Pons (tissue), 1 donor: ENCODE data around the gene LIN7C.
"Not testable (repeated sequence)": the region's sequence is repeated elsewhere in the genome, so short reads cannot be mapped to it uniquely, and the experiment has no call there.

Experiments used
- DNase-seq: peaks from one replicate; pipeline ENCODE4 v3.0.0-alpha.2; 2016; ENCODE audit warnings: low spot score

LIN7C gene, protein sequence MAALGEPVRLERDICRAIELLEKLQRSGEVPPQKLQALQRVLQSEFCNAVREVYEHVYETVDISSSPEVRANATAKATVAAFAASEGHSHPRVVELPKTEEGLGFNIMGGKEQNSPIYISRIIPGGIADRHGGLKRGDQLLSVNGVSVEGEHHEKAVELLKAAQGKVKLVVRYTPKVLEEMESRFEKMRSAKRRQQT

GRCh38 chr11:27506200-27507182, at the start of gene LIN7C:
Gene LIN7C, minus strand, starts transcription at chr11:27506769. Its CDS starts 17 bp downstream, at chr11:27506752.
- DNase-seq = peak; percentile 95

GRCh38 chr11:27555264-27555663, 48.7 kb upstream of the LIN7C start:
- no peak for DNase-seq

DNA sequence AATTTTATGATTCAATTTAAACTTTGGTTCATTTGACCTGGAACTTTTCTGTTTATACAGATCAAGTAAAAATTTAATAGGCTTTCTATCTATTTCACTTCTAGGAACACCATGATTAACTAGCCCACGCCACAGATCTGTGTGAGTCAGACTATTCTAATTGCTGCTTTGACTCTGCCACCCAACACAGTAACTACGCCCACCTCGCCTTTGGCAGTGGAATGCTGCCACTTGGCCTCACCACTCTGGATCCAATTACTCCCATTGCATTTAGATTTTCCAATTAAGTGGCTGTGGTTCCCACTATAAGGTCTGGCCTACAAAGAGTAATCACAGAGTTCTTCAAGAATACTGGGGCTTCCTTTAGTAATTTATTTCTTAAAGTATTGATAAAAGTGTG, 46.6 kb upstream of the LIN7C start:
- DNase-seq = no peak

DNA sequence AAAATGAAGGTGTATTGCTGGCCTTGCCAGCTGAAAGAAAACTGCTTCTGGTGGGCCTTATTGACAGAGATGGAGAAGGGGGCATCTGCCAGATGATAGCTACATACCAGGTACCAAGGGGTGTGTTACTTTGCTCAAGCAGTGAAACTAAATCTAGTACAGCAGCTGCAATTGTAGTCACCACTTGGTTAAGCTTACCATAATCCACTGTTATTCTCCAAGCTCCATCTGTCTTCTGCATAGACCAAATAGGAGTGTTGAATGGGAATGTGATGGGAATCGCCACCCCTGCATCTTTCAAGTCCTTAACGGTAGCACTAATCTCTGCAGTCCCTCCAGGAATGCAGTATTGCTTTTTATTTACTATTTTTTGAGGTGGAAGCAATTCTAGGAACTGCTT, 45.8 kb upstream of the LIN7C start:
- no peak for DNase-seq

DNA sequence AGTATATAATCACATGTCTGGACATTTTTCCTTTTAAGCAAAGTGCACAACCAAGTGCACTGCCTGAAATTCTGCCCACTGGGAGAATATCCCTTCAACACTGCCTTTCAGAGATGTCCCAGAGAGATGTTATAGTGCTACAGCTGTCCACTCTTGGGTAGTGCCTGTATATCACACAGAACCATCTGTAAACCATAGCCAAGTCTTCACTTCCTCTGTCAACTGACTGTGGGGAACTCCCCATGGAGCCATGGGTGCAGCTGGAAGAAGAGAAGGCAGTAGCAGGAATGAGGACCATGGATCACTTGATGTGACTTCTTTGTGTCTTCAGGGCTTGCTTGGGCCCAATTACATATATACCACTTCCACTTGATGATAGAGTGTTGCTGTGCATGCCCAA, 44.6 kb upstream of the LIN7C start:
- no peak for DNase-seq

DNA sequence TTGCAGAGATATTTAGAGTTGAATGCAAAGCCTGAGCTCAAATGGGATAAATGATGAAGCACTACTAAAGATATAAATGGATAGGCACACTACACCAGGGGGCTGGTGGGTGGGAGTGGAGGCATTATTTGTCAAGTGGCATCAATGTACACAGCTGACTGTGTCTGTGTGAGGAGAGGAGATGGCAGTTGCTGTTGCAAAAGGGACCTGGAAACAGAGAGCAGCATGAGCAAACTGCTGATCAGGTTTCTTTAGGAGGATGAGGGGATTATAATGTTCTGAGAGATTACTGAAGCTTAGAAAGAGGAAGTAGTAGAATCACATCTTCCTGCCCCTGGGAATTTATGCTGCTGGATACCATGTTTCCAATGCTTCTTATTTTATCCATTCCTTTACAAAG, 39.4 kb upstream of the LIN7C start:
- no peak for DNase-seq

DNA sequence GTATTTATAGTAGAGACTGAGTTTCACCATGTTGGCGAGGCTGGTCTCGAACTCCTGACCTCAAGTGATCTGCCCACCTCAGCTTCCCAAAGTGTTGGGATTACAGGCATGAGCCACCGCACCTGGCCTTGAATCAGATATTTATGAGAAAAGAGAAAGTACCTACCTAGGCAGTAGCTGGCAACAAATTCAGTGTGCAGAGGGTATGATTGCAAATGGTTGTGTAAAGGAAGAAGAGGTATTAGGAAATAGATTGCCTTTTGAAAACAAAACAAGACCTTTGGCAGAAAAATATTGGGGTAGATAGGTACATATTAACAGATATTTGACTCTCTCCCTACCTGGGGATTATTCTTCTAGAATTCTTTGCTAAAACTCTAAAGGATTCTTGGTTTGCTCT, 38.5 kb upstream of the LIN7C start:
- DNase-seq = no peak

- no peak for DNase-seq
These were observed 35.2 kb upstream of the LIN7C start for GRCh38 chr11:27541790-27542189.

GRCh38 chr11:27540051-27540450, 33.5 kb upstream of the LIN7C start:
- no peak for DNase-seq

DNA sequence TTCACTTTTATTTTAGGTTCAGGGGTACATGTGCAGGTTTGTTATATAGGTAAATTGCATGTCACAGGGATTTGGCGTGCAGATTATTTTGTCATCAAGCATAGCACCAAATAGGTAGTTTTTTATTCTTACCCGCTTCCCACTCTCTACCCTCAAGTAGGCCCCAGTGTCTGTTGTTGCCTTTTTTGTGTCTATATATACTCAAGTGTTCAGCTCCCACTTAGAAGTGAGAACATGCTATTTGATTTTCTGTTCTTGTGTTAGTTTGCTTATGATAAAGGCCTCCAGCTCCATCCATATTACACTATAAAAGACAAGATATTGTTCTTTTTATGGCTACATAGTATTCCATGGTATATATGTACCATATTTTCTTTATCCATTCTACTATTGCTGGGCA, 28.5 kb upstream of the LIN7C start:
- no peak for DNase-seq

DNA sequence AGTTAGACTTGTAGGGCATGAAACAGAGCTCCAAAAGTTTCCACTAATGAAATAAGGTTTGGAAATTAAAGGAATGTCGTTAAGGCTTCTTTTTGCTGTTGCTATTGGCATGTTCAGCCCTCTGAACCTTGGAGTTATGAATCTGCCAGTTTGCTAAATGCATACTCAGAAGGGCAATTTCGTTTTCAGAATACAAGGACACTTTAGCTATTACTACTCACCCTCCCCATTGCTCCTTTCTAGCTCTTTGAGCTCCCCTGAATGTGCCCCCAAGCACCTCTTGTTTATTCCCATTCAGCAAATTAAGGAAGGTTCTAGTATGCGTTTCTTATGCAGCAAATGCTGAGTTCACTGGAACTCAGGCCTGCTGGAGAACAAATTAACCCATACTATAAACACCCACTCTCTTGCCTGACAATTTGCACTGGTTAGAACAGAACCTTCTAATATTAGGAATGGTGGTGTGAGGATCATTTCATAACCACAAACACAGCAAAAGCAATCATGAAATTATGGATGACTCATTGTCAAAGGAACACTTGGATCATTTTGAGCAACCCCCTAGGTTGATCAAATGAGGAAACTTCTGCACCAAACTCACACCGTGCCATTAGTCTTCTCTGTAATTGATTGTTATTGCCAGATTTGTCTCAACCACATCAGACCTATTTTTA, 26.2 kb upstream of the LIN7C start:
- DNase-seq = no peak

DNA sequence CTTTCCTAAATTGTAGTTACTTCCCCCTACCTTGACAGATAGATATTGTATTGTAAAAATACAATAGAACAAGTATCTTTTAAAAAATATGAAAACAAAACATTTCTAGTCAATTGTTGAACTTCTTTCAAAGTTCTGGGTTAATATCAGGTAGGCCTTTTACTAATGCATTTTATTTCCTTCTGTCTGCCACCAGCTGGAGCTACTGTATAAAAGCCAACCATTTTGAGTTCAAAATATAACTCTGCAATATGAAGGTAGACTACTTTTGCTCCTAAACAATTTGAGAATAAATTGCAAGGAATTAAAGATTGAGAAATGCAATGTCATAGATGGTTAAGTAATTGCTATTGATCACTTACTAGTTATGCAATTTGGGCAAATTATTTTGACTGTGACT, 22.1 kb upstream of the LIN7C start:
- no peak for DNase-seq

GRCh38 chr11:27526535-27526934, 20.0 kb upstream of the LIN7C start:
- DNase-seq = no peak

DNA sequence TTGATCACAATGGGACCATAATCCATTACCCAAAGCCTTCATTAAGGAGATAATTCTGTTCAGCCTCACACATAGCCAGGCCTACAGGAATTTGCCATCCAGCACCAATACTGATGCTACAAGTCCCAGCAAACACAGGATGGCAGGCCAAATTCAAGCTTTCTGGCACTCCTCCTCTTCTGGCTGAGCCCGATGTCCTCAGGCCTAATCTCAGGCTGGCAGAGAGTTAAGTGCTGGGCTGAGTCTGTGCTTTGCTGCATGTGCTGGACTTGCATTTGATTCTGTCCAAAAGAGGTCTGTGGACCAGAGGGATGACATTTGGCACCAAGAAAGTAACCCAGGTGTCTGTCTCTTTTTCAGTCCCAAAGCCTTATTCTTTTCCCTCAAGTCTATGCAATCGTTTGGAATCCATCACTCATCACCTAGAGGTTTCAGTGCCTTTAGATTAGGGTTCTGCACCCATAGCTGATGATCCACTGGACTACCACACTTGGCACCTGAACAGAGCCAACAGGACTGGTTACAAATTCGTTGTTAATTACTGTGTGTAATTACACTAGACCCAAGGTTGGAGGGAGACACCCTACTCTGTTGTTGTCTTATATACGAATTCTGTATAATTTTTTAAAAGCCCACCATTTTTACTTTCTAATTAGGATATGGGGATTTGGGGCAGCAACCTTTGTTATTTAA, 19.4 kb upstream of the LIN7C start:
- DNase-seq = no peak

DNA sequence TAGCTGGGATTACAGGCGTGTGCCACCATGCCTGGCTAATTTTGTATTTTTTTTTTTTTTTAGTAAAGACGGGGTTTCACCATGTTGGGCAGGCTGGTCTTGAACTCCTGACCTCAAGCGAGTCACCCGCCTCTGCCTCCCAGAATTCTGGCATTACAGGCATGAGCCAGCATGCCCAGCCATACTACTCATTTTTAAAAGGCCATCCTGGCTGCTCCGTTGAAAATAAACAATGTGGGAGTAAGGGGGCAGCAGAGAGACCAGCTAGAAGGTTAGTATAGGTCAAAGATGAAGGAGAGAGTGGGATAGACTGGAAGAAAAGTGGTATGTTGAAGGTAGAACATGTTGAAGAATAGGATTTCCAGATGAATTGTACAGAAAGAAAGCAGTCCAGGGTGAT, 17.6 kb upstream of the LIN7C start:
- no peak for DNase-seq

GRCh38 chr11:27520226-27520625, 13.7 kb upstream of the LIN7C start:
- DNase-seq = no peak

DNA sequence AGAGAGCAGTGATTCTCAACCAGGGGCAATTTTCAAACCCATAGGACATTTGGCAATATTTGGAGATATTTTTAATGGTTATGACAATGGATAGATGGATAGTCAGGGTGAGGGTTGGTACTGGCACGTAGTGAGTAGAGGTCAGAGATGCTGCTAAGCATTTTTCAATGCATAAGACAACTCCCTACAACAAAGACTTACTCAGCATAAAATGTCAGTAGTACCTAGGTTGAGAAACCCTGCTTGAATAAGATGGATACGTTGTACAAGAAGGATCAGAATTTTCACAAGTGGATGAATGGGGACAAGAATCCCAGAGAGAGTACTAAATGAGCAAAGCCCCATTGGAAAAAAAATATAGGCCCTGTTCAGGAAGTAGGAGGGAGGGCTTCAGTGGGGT, 11.9 kb upstream of the LIN7C start:
- DNase-seq = no peak

- not testable (repeated sequence) for DNase-seq
These were observed 10.9 kb upstream of the LIN7C start for GRCh38 chr11:27517490-27517889.

DNA sequence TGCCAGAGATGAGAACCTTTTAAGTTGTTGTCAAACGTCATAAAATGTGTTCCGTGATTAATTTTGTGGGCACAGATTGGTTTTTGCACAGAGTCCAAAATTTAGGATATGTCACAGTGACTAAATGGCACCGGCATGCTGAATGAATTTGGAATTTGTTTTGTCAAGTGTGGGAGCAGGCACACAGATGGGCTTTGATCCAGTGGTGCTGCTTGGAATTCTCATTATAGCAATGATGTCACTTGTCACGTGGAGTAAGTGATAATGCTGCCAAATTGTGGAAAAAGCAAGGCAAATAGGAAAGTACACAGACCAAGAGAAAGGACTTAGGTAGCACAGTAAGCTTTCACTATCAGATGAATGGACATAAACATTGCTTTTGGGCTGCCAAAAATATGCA, 8.0 kb upstream of the LIN7C start:
- DNase-seq = no peak

- no peak for DNase-seq
These were observed 7.5 kb upstream of the LIN7C start for GRCh38 chr11:27514076-27514475.

DNA sequence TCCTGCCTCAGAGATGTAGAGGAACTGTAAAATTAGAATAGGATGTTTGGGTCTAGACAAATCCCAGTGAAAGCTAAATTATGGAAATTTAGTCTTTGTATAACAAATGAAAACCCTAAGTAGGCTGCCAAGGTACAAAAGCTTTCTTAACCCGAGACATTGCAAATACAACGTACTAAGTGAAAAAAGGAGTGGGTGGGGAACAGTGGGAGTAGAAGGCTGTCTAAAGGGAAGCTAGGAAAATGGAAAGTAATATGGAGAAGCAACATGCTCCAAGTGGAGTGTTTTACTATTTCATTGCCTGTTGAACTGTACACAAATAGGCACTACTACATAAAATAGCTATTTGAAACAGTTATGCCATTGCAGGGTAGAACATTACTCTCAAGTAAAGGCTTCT, 6.8 kb upstream of the LIN7C start:
- no peak for DNase-seq

GRCh38 chr11:27512238-27512637, 5.7 kb upstream of the LIN7C start:
- DNase-seq = no peak
